GM18499 (cell line): ENCODE data around the gene ZNF230.
A peak's percentile ranks its signal among the peaks of the same experiment; 100 is the strongest.

Experiments used
- ATAC-seq: cut with Tn5 transposase; IDR thresholded peaks from one replicate; pipeline ENCODE4 v1.9.1; 2021; ENCODE audit warnings: moderate number of reproducible peaks; ENCODE audit not compliant: insufficient read depth, unreplicated experiment

The ZNF230 gene

GRCh38 chr19:44002566-44003460 is at the start of gene ZNF230:
Gene ZNF230 (plus strand): TSS chr19:44002957. CDS start chr19:44007079, 4,122 bp downstream.
- ATAC-seq = peak; percentile 74

- no peak for ATAC-seq
Observed at GRCh38 chr19:43956827-43957226, 45.9 kb upstream of the ZNF230 start.

GRCh38 chr19:43957891-43958290 is 44.9 kb upstream of the ZNF230 start:
- ATAC-seq = no peak

GRCh38 chr19:43960411-43960810 is 42.3 kb upstream of the ZNF230 start:
- ATAC-seq = no peak

- ATAC-seq = no peak
Observed at GRCh38 chr19:43966079-43966694, 36.6 kb upstream of the ZNF230 start.

GRCh38 chr19:43976732-43977131 is 26.0 kb upstream of the ZNF230 start:
- ATAC-seq = no peak

GRCh38 chr19:43983544-43983911 is 19.2 kb upstream of the ZNF230 start:
- no peak for ATAC-seq

- no peak for ATAC-seq
Observed at GRCh38 chr19:43983912-43984686, 18.7 kb upstream of the ZNF230 start, which contains the start of gene ZNF155. Gene ZNF155 (plus strand): TSS chr19:43984188. CDS start chr19:43988544, 4,356 bp downstream.

- no peak for ATAC-seq
Observed at GRCh38 chr19:43984687-43985000, 18.1 kb upstream of the ZNF230 start.

- ATAC-seq = no peak
Observed at GRCh38 chr19:43997631-43998290, 5.0 kb upstream of the ZNF230 start.

GRCh38 chr19:44002212-44002565 is 568 bp upstream of the ZNF230 start:
- ATAC-seq = no peak

GRCh38 chr19:44003461-44004009 is 778 bp downstream of the ZNF230 start:
- no peak for ATAC-seq

GRCh38 chr19:44005973-44006372 is 3.2 kb downstream of the ZNF230 start:
- ATAC-seq = no peak

GRCh38 chr19:44007473-44007872 is 4.7 kb downstream of the ZNF230 start:
- no peak for ATAC-seq

- ATAC-seq = no peak
Observed at GRCh38 chr19:44010468-44010867, 7.7 kb downstream of the ZNF230 start.

GRCh38 chr19:44019498-44019897 is 16.7 kb downstream of the ZNF230 start:
- no peak for ATAC-seq

GRCh38 chr19:44021221-44021620 is 18.5 kb downstream of the ZNF230 start:
- ATAC-seq = no peak

- no peak for ATAC-seq
Observed at GRCh38 chr19:44024900-44025216, 22.1 kb downstream of the ZNF230 start.

- ATAC-seq = no peak
Observed at GRCh38 chr19:44025217-44025936, 22.6 kb downstream of the ZNF230 start, which contains the start of gene ZNF222. Gene ZNF222 (plus strand): TSS chr19:44025379. CDS start chr19:44025437, 58 bp downstream.

- no peak for ATAC-seq
Observed at GRCh38 chr19:44026622-44027021, 23.9 kb downstream of the ZNF230 start.
